Nephron (organoid): ENCODE measurements around the gene RNF123.
A peak's percentile ranks its signal among the peaks of the same experiment; 100 is the strongest.

Source experiments
- H3K27ac Mint-ChIP-seq, 3 experiments: 2 replicates each; pipeline ENCODE4 v1.8.0; 2020; ENCODE audit warnings: mixed read lengths in 3 of 3, mild to moderate bottlenecking in 2 of 3, moderate library complexity in 1 of 3
- H3K27me3 Mint-ChIP-seq: 2 replicates; pipeline ENCODE4 v1.8.0; 2021; ENCODE audit warnings: low read depth, mild to moderate bottlenecking, moderate library complexity, mixed read lengths
- H3K36me3 Mint-ChIP-seq: 2 replicates; pipeline ENCODE4 v1.8.0; 2020; ENCODE audit warnings: low read depth, mixed read lengths
- H3K4me1 Mint-ChIP-seq: 2 replicates; pipeline ENCODE4 v1.8.0; 2020; ENCODE audit warnings: mixed read lengths
- H3K4me3 Mint-ChIP-seq, 3 experiments: 2 replicates each; pipeline ENCODE4 v1.8.0; 2020; ENCODE audit warnings: mild to moderate bottlenecking in 3 of 3, mixed read lengths in 3 of 3, moderate library complexity in 2 of 3
- H3K9me3 Mint-ChIP-seq: 2 replicates; pipeline ENCODE4 v1.8.0; 2020; ENCODE audit warnings: mixed read lengths
- CTCF ChIP-seq, 3 experiments: fragments of 200-600 bp; sonication (generic); IDR thresholded peaks; one replicate each; pipeline ENCODE4 v1.5.0; 2021; ENCODE audit warnings: antibody characterized with exemption in 3 of 3; ENCODE audit not compliant: unreplicated experiment in 3 of 3

Gene RNF123

DNA sequence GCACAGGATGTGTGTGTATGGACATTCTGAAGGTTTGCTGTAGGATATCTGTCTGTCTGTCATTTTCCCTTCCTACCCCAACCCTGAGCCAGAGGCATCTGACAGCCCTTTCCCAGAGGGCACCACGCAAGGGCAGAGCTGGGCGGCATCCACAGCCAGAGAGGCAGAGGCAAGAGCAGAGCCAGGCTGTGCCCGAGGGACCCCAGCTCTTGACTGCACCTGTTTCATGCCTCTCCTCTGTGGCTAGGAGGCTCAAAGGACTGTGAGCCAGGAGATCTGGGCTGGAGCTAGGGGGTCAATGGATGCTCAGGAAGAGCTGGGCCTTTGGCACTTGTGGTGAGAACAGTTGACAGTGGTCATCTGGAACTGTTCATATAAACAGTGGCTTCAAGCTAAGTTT, 20.0 kb upstream of the RNF123 start:
- no peaks in the 10 kb centered on the region for H3K9me3 Mint-ChIP-seq

GRCh38 chr3:49670940-49671290, 18.4 kb upstream of the RNF123 start:
- TF ChIP-seq CTCF (IDR thresholded peaks at IDR 0.05; ENCODE audit: unreplicated experiment in 3 of 3), result no peak
- Mint-ChIP-seq H3K4me3 (peak overlapping the region in 1 of 3 experiments; percentile 23), H3K27me3 (peaks cover 6% of the 10 kb centered on the region), H3K36me3 (peaks cover 2% of the 10 kb centered on the region), H3K27ac (peak overlapping the region in 1 of 3 experiments; percentile 38), H3K4me1 (peaks cover 24% of the 10 kb centered on the region), H3K9me3 (no peaks in the 10 kb centered on the region)

More for the DNA sequence above, 20.0 kb upstream of the RNF123 start:
- Mint-ChIP-seq H3K27ac (peak overlapping the region in 1 of 3 experiments; percentile 41), H3K4me3 (no peak overlapping the region), H3K4me1 (peaks cover 28% of the 10 kb centered on the region), H3K27me3 (peaks cover 6% of the 10 kb centered on the region), H3K36me3 (no peaks in the 10 kb centered on the region)
- TF ChIP-seq CTCF (IDR thresholded peaks at IDR 0.05; ENCODE audit: unreplicated experiment in 3 of 3), result no peak

- peak; percentile 77 to 90 (median 86) for TF ChIP-seq CTCF (IDR thresholded peaks at IDR 0.05; ENCODE audit: unreplicated experiment in 3 of 3)
- Mint-ChIP-seq H3K9me3 (no peaks in the 10 kb centered on the region), H3K36me3 (peaks cover 5% of the 10 kb centered on the region), H3K27ac (peak overlapping the region; percentile 67 to 89 (median 87)), H3K4me3 (peak overlapping the region; percentile 74 to 88 (median 86)), H3K27me3 (peaks cover 6% of the 10 kb centered on the region), H3K4me1 (peaks cover 24% of the 10 kb centered on the region)
Observed at GRCh38 chr3:49671291-49672288, 17.8 kb upstream of the RNF123 start.

- TF ChIP-seq CTCF (IDR thresholded peaks at IDR 0.05; ENCODE audit: unreplicated experiment in 3 of 3), result no peak
- Mint-ChIP-seq H3K27ac (peak overlapping the region; percentile 94 to 100 (median 99)), H3K9me3 (no peaks in the 10 kb centered on the region), H3K4me1 (peaks cover 22% of the 10 kb centered on the region), H3K4me3 (peak overlapping the region; percentile 90 to 97 (median 94)), H3K36me3 (peaks cover 11% of the 10 kb centered on the region), H3K27me3 (peaks cover 6% of the 10 kb centered on the region)
Observed at GRCh38 chr3:49673121-49673714, 16.1 kb upstream of the RNF123 start.

- H3K4me1 Mint-ChIP-seq, result peaks cover 15% of the 10 kb centered on the region
- no peak for TF ChIP-seq CTCF (IDR thresholded peaks at IDR 0.05; ENCODE audit: unreplicated experiment in 3 of 3)
- peaks cover 13% of the 10 kb centered on the region for H3K36me3 Mint-ChIP-seq
- H3K9me3 Mint-ChIP-seq, result no peaks in the 10 kb centered on the region
- H3K27me3 Mint-ChIP-seq, result peaks cover 6% of the 10 kb centered on the region
- peak within 1 kb of the TSS; percentile 90 to 97 (median 94) for H3K4me3 Mint-ChIP-seq
- H3K27ac Mint-ChIP-seq, result peak within 1 kb of the TSS; percentile 94 to 100 (median 99)
Observed at GRCh38 chr3:49673715-49674496, 15.5 kb upstream of the RNF123 start, which contains the start of gene APEH. Gene APEH, plus strand, starts transcription at chr3:49674351. Its CDS starts 51 bp downstream, at chr3:49674402.
